ENCODE data around the gene RPL9. TPM values are rescaled to one million over a fixed set of nuclear protein-coding genes. Genes with fewer than 3 reads are reported as not detected.

Gene RPL9
- total and polyA plus RNA-seq, 2 of the 13 experiments (the other 11 are each of a cell fraction or from before 2014, with no cell fraction given) = 993 to 2,148 TPM

DNA sequence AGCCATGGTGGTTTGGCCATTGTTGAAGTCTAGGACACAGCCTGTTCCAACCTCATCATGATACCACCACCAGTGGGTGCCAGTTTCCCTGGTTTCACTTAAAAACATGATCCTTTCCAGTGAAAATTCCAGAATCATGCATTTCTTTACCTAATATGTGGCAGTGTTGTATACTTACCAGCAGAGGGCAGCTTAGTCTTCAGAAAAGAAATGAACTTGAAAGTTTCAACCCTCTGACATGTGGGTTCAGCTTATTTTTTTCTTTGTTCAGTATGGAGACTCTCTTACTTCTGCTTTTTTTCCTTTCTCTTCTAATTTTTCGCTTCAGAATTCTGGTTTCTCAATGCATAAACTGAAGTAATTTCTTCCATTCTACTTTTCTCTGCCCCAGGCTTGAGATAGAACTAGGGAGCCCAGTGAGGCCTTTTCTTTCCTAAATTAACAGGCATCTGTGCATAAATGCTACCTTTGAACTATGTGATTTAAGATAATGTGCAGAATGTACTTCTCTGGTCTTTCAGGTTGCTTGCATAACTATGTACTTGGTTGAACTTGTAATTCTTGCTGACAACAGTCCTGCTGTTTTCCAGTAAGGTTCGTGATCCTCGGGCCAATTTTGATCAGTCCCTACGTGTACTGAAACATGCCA, 10.8 kb upstream of the RPL9 start (continued):
- TF ChIP-seq U2AF1 (optimal IDR thresholded peaks at IDR 0.05; ENCODE audit: low read depth, low read length) (no peak), ESRRA (CRISPR knock-in tag; IDR thresholded peaks at IDR 0.05; ENCODE audit: low read depth) (no peak), RAD21 (CRISPR knock-in tag; IDR thresholded peaks at IDR 0.05) (peak; percentile 91), TRIM24 (CRISPR knock-in tag; IDR thresholded peaks at IDR 0.05) (no peak), RELA (CRISPR knock-in tag; IDR thresholded peaks at IDR 0.05) (no peak), XRCC5 (optimal IDR thresholded peaks at IDR 0.05; ENCODE audit: low read length) (no peak), ZNF766 (CRISPR knock-in tag; IDR thresholded peaks at IDR 0.05; ENCODE audit: borderline replicate concordance) (no peak), ZFP62 (CRISPR knock-in tag; IDR thresholded peaks at IDR 0.05) (no peak), ZNF598 (CRISPR knock-in tag; IDR thresholded peaks at IDR 0.05; ENCODE audit: borderline replicate concordance) (no peak), HMG20A (CRISPR knock-in tag; IDR thresholded peaks at IDR 0.05; ENCODE audit: borderline replicate concordance) (peak; percentile 43; the same call in 1 of the 2 replicates), ZKSCAN8 (CRISPR knock-in tag; IDR thresholded peaks at IDR 0.05; ENCODE audit: borderline replicate concordance) (0 out of 2 replicates have a peak, but pooled peaks have one; percentile 25), NRL (CRISPR knock-in tag; IDR thresholded peaks at IDR 0.05; ENCODE audit: borderline replicate concordance) (no peak)
- TF ChIP-seq, protein P1, sequence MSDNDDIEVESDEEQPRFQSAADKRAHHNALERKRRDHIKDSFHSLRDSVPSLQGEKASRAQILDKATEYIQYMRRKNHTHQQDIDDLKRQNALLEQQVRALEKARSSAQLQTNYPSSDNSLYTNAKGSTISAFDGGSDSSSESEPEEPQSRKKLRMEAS (IDR thresholded peaks at IDR 0.05) = 0 out of 2 replicates have a peak, but pooled peaks have one; percentile 24
- TF ChIP-seq, protein P2, sequence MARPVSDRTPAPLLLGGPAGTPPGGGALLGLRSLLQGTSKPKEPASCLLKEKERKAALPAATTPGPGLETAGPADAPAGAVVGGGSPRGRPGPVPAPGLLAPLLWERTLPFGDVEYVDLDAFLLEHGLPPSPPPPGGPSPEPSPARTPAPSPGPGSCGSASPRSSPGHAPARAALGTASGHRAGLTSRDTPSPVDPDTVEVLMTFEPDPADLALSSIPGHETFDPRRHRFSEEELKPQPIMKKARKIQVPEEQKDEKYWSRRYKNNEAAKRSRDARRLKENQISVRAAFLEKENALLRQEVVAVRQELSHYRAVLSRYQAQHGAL (CRISPR knock-in tag; IDR thresholded peaks at IDR 0.05; ENCODE audit: not compliant biosample characterization) = no peak
- TF ChIP-seq, protein P3, sequence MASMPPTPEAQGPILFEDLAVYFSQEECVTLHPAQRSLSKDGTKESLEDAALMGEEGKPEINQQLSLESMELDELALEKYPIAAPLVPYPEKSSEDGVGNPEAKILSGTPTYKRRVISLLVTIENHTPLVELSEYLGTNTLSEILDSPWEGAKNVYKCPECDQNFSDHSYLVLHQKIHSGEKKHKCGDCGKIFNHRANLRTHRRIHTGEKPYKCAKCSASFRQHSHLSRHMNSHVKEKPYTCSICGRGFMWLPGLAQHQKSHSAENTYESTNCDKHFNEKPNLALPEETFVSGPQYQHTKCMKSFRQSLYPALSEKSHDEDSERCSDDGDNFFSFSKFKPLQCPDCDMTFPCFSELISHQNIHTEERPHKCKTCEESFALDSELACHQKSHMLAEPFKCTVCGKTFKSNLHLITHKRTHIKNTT (CRISPR knock-in tag; IDR thresholded peaks at IDR 0.05) = no peak
- TF ChIP-seq, protein P4, sequence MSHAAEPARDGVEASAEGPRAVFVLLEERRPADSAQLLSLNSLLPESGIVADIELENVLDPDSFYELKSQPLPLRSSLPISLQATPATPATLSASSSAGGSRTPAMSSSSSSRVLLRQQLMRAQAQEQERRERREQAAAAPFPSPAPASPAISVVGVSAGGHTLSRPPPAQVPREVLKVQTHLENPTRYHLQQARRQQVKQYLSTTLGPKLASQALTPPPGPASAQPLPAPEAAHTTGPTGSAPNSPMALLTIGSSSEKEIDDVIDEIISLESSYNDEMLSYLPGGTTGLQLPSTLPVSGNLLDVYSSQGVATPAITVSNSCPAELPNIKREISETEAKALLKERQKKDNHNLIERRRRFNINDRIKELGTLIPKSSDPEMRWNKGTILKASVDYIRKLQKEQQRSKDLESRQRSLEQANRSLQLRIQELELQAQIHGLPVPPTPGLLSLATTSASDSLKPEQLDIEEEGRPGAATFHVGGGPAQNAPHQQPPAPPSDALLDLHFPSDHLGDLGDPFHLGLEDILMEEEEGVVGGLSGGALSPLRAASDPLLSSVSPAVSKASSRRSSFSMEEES (CRISPR knock-in tag; IDR thresholded peaks at IDR 0.05) = 0 out of 2 replicates have a peak, but pooled peaks have one; percentile 20
- TF ChIP-seq, protein P5, sequence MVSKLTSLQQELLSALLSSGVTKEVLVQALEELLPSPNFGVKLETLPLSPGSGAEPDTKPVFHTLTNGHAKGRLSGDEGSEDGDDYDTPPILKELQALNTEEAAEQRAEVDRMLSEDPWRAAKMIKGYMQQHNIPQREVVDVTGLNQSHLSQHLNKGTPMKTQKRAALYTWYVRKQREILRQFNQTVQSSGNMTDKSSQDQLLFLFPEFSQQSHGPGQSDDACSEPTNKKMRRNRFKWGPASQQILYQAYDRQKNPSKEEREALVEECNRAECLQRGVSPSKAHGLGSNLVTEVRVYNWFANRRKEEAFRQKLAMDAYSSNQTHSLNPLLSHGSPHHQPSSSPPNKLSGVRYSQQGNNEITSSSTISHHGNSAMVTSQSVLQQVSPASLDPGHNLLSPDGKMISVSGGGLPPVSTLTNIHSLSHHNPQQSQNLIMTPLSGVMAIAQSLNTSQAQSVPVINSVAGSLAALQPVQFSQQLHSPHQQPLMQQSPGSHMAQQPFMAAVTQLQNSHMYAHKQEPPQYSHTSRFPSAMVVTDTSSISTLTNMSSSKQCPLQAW (CRISPR knock-in tag; IDR thresholded peaks at IDR 0.05) = no peak
- TF ChIP-seq, protein P6, sequence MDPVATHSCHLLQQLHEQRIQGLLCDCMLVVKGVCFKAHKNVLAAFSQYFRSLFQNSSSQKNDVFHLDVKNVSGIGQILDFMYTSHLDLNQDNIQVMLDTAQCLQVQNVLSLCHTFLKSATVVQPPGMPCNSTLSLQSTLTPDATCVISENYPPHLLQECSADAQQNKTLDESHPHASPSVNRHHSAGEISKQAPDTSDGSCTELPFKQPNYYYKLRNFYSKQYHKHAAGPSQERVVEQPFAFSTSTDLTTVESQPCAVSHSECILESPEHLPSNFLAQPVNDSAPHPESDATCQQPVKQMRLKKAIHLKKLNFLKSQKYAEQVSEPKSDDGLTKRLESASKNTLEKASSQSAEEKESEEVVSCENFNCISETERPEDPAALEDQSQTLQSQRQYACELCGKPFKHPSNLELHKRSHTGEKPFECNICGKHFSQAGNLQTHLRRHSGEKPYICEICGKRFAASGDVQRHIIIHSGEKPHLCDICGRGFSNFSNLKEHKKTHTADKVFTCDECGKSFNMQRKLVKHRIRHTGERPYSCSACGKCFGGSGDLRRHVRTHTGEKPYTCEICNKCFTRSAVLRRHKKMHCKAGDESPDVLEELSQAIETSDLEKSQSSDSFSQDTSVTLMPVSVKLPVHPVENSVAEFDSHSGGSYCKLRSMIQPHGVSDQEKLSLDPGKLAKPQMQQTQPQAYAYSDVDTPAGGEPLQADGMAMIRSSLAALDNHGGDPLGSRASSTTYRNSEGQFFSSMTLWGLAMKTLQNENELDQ (CRISPR knock-in tag; IDR thresholded peaks at IDR 0.05; ENCODE audit: borderline replicate concordance) = no peak
- TF ChIP-seq, protein P7, sequence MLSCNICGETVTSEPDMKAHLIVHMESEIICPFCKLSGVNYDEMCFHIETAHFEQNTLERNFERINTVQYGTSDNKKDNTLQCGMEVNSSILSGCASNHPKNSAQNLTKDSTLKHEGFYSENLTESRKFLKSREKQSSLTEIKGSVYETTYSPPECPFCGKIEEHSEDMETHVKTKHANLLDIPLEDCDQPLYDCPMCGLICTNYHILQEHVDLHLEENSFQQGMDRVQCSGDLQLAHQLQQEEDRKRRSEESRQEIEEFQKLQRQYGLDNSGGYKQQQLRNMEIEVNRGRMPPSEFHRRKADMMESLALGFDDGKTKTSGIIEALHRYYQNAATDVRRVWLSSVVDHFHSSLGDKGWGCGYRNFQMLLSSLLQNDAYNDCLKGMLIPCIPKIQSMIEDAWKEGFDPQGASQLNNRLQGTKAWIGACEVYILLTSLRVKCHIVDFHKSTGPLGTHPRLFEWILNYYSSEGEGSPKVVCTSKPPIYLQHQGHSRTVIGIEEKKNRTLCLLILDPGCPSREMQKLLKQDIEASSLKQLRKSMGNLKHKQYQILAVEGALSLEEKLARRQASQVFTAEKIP (CRISPR knock-in tag; IDR thresholded peaks at IDR 0.05; ENCODE audit: borderline replicate concordance) = no peak

Data from HepG2 (cell line).